Activated CD8-positive, alpha-beta T cell treated with anti-CD3 and anti-CD28 coated beads, Interleukin-2, amount 10 ng/mL, durations not matched to agents 7 days and 5 days (primary cell): ENCODE results near the gene PGBD5. TPM values are rescaled to one million over a fixed set of nuclear protein-coding genes. Genes with fewer than 3 reads are reported as not detected.

ENCODE experiments used
- ATAC-seq: fragments of 150-1000 bp; cut with Tn5 transposase; one replicate; pipeline ENCODE4 v1.10.0; 2021; ENCODE audit warnings: moderate library complexity
- CTCF ChIA-PET: fragments of 350-600 bp; sonication (Branson Sonifier 250); formaldehyde crosslinking; loops from one replicate; lab custom pipeline; 2021; ENCODE audit warnings: antibody characterized with exemption; lab: Charles Lee
- POLR2A ChIA-PET: fragments of 350-600 bp; sonication (Branson Sonifier 250); formaldehyde crosslinking; loops from one replicate; lab custom pipeline; 2021; ENCODE audit warnings: antibody characterized with exemption; lab: Charles Lee
- DNase-seq: peaks from one replicate; pipeline ENCODE4 v3.0.0-alpha.2; 2020
- H3K27ac Mint-ChIP-seq: one replicate; pipeline ENCODE4 v1.8.0; 2021; ENCODE audit warnings: mild to moderate bottlenecking, mixed read lengths
- H3K27me3 Mint-ChIP-seq: one replicate; pipeline ENCODE4 v1.8.0; 2021; ENCODE audit warnings: low read depth, mixed read lengths
- H3K36me3 Mint-ChIP-seq: one replicate; pipeline ENCODE4 v1.8.0; 2021; ENCODE audit warnings: low read depth, mixed read lengths
- H3K4me1 Mint-ChIP-seq: one replicate; pipeline ENCODE4 v1.8.0; 2021; ENCODE audit warnings: low read depth, mixed read lengths
- H3K4me3 Mint-ChIP-seq: one replicate; pipeline ENCODE4 v1.8.0; 2021; ENCODE audit warnings: mild to moderate bottlenecking, mixed read lengths
- H3K9me3 Mint-ChIP-seq: one replicate; pipeline ENCODE4 v1.8.0; 2022; ENCODE audit warnings: mixed read lengths; ENCODE audit not compliant: insufficient read depth
- total RNA-seq, 2 experiments: library from RNA; stranded (reverse); gene quantifications; one replicate each; pipeline ENCODE4 v1.2.3, GENCODE V29; 2021

PGBD5 gene
- total RNA-seq, 2 experiments from 2014 or later, result not detected

DNA sequence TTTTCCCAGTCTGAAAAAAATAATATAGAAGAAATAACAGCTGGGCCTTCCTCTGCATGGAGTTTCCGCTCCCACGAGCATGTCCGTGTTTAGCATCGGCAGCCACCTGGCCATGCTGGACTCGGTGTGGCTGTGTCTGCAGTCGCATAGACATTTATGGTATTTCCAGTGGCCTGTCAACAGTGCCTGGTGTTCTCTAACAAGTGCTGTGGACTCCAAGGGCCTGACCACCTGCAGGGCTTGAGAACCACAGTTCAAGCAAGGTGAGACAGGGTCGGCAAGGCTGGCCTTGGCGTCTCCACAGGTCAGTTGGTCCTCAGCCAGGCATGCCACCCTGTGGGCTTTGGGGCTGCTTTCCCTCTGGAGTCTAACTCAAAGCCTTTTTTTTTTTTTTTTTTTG, 124.8 kb downstream of the PGBD5 start:
- Mint-ChIP-seq H3K4me3 (no peak overlapping the region), H3K36me3 (no peaks in the 10 kb centered on the region), H3K9me3 (no peaks in the 10 kb centered on the region), H3K27ac (no peak overlapping the region), H3K4me1 (peaks cover 13% of the 10 kb centered on the region), H3K27me3 (peaks cover 3% of the 10 kb centered on the region)
- DNase-seq, result no peak
- ATAC-seq, result no peak
- ChIA-PET CTCF (no interaction called here), POLR2A (interaction anchor here (0.5 kb wide), 1 partner anchor 91 kb away, joined by 3 read pairs; no protein-coding TSS in a partner anchor)

GRCh38 chr1:230300322-230301301, 125.5 kb downstream of the PGBD5 start:
- DNase-seq (no peak), ATAC-seq (no peak)
- Mint-ChIP-seq H3K4me1 (peaks cover 10% of the 10 kb centered on the region), H3K36me3 (no peaks in the 10 kb centered on the region), H3K9me3 (no peaks in the 10 kb centered on the region), H3K27ac (no peak overlapping the region), H3K4me3 (no peak overlapping the region), H3K27me3 (peaks cover 7% of the 10 kb centered on the region)
- POLR2A ChIA-PET, result interaction anchor here (0.5 kb wide), 1 partner anchor 91 kb away, joined by 3 read pairs; no protein-coding TSS in a partner anchor
- CTCF ChIA-PET, result interaction anchor here (1.0 kb wide), 1 partner anchor 851 kb away, joined by 3 read pairs; no protein-coding TSS in a partner anchor

DNA sequence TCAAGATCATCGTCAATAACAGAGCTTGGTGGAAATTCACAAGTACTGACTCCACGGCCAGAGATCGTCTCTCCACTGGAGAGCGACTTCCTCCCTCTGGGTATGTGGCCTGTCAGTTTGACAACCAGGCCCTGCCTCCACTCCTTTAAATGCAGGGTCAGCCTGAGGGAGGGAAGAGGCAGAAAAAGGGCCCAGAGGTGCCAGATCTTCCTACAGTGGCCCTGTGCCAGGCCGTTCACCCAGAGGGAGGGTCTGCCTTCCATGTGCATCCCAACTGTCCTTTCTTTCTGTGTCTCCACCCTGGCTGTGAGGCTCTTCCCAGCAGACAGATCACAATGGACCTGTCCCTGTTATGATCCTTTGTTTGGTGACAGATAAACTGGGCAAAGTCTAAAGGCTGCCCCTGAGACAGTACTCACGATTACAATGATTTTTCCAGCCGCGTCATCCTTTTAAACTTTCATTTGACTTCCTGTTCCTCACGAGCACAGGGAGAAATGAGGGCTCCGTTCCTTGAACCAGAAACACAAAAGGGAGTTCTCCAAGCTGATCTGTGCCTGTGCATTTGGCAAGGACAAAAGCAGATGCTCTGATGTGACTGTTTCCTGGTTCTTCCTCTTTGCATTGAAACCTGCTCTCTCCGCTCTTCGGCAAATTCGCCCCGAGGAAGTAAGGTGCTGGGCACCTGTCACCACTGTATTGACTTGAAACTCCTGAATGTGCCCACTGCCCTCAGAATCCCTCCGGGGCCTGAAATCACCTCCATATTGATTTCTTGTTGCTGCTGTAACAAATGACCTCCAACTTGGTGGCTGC, 126.7 kb downstream of the PGBD5 start:
- H3K9me3 Mint-ChIP-seq, result no peaks in the 10 kb centered on the region
- no peak overlapping the region for H3K4me3 Mint-ChIP-seq
- H3K27ac Mint-ChIP-seq, result no peak overlapping the region
- no peaks in the 10 kb centered on the region for H3K36me3 Mint-ChIP-seq
- ATAC-seq (no peak), DNase-seq (no peak)
- CTCF ChIA-PET, result interaction anchor here (1.0 kb wide), 1 partner anchor 850 kb away, joined by 3 read pairs; no protein-coding TSS in a partner anchor
- POLR2A ChIA-PET, result no interaction called here
- H3K4me1 Mint-ChIP-seq, result peaks cover 10% of the 10 kb centered on the region
- peaks cover 15% of the 10 kb centered on the region for H3K27me3 Mint-ChIP-seq

DNA sequence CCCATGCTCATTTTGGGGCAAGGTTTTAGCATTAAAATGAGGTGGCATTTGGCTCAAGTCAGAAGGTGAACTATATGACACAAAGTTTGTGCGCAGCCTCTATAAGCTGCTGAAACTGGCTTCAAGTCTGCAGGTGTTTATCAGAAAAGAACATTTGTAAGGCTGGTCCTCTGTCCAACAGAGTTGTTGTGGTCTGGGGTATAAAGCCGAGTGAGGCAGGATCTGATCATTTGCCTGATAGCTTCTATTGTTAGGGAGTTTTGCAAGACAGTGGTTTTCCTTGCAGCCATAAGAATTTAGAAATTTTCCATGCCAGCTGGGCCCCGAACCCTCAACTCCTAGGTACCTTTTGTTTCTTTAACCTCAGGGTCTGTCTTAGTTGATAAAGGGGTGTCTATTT, 130.8 kb downstream of the PGBD5 start:
- H3K27me3 Mint-ChIP-seq, result peaks cover 33% of the 10 kb centered on the region
- ATAC-seq, result no peak
- POLR2A ChIA-PET, result no interaction called here
- no peaks in the 10 kb centered on the region for H3K9me3 Mint-ChIP-seq
- no peak for DNase-seq
- CTCF ChIA-PET, result no interaction called here
- H3K27ac Mint-ChIP-seq, result no peak overlapping the region
- no peaks in the 10 kb centered on the region for H3K36me3 Mint-ChIP-seq
- no peak overlapping the region for H3K4me3 Mint-ChIP-seq
- peaks cover 7% of the 10 kb centered on the region for H3K4me1 Mint-ChIP-seq

- POLR2A ChIA-PET, result no interaction called here
- CTCF ChIA-PET, result no interaction called here
- ATAC-seq (no peak), DNase-seq (no peak)
- peaks cover 7% of the 10 kb centered on the region for H3K4me1 Mint-ChIP-seq
- H3K27ac Mint-ChIP-seq, result no peak overlapping the region
- H3K4me3 Mint-ChIP-seq, result no peak overlapping the region
- H3K36me3 Mint-ChIP-seq, result no peaks in the 10 kb centered on the region
- no peaks in the 10 kb centered on the region for H3K9me3 Mint-ChIP-seq
- peaks cover 33% of the 10 kb centered on the region for H3K27me3 Mint-ChIP-seq
These were observed 132.8 kb downstream of the PGBD5 start for GRCh38 chr1:230293390-230293700.

- CTCF ChIA-PET, result no interaction called here
- ATAC-seq (no peak), DNase-seq (no peak)
- Mint-ChIP-seq H3K27ac (no peak overlapping the region), H3K27me3 (peaks cover 33% of the 10 kb centered on the region), H3K36me3 (no peaks in the 10 kb centered on the region), H3K4me3 (no peak overlapping the region), H3K9me3 (no peaks in the 10 kb centered on the region), H3K4me1 (peaks cover 7% of the 10 kb centered on the region)
- POLR2A ChIA-PET, result no interaction called here
These were observed 133.3 kb downstream of the PGBD5 start for GRCh38 chr1:230292689-230293389.

DNA sequence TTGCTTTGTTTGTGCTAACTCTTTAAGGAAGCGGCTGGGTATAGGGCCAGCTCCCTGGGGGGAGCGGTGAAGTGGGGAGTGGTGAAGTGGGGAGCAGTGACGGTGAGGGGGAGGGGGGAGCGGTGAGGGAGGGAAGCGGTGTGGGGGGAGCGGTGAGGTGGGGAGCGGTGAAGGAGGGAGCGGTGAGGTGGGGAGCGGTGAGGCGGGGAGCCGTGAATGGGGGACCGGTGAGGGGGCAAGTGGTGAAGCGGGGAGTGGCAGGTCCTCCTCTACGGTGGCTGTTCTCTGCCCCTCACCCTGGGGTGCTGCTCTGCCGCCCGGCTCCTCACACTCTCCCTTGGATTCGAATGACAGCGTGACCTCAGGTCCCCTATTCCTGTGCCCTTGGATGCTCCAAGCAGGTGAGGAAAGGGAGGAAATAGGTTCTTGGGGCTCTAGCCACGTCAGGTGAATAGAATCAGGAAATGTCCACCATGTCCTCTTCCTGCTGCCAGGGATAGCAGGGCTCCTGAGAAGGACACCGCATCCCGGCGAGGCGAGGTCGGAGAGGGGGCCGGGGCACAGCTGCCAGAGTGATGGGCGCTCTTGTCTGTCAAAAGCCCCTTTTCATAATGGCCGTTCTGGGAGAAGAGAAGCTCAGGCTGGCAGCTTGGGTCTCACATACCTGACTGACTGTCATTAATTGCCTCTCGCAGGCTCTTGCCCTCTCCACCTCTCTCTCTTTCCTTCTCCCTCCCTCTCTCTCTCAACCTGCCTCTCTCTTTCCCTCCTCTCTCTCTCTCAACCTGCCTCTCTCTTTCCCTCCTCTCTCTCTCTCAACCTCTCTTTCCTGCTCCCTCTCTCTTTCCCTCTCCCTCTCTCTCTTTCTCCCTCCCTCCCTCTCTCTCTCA, 134.2 kb downstream of the PGBD5 start:
- H3K4me3 Mint-ChIP-seq, result no peak overlapping the region
- H3K9me3 Mint-ChIP-seq, result no peaks in the 10 kb centered on the region
- peaks cover 7% of the 10 kb centered on the region for H3K4me1 Mint-ChIP-seq
- H3K27ac Mint-ChIP-seq, result no peak overlapping the region
- POLR2A ChIA-PET, result no interaction called here
- ATAC-seq (peak; percentile 27), DNase-seq (no peak)
- CTCF ChIA-PET, result no interaction called here
- peaks cover 30% of the 10 kb centered on the region for H3K27me3 Mint-ChIP-seq
- H3K36me3 Mint-ChIP-seq, result no peaks in the 10 kb centered on the region

DNA sequence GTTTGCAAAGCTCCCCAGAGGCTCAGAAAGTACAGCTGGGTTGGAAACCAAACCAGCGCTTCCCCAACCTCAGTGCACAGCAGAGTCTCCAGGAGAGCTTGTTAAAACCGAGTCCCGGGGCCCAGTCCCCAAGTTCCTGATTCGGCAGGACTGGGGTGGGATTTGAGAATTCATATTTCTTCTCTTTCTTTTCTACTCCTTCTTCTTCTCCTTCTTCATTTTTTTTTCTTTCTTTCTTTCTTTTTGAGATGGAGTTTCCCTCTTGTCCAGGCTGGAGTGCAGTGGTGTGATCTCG, 136.8 kb downstream of the PGBD5 start:
- Mint-ChIP-seq H3K27ac (no peak overlapping the region), H3K36me3 (peaks cover 3% of the 10 kb centered on the region), H3K4me3 (no peak overlapping the region), H3K27me3 (peaks cover 18% of the 10 kb centered on the region), H3K9me3 (no peaks in the 10 kb centered on the region), H3K4me1 (peaks cover 7% of the 10 kb centered on the region)
- ChIA-PET POLR2A (no interaction called here), CTCF (no interaction called here)
- ATAC-seq, result no peak
- DNase-seq, result no peak

DNA sequence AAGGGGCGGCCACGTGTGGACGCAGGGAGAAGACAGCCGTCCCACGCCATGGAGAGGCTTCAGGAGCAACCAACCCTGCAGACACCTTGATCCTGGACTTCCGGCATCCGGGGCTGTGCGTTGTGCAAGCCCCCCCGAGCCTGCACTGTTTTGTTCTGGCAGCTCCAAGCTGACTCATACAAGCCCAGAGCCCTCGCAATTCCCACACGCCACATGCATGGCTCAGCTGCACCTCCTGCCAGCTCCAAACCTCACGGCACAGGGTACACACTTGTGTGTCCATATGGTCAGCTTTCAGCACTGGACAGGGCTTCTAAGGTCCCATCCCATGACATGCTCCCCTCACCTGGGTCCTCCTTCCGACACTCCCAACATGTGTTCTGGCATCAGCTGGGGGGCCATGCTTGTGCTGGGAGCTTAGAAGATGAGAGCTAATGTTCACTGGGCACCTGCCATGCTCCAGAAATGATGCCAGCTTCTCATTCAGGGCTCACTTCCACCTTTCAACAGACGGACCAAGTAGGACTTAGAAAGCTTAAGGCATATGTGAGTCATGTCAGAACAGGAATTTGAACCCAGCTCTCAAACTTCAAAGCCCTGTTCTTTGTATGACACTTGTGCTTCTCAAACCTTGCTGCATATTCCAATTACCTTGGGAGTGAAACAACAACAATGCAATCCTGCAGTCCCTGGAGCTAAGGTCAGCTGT, 137.3 kb downstream of the PGBD5 start:
- Mint-ChIP-seq H3K27ac (no peak overlapping the region), H3K36me3 (peaks cover 6% of the 10 kb centered on the region), H3K27me3 (peaks cover 18% of the 10 kb centered on the region), H3K4me3 (no peak overlapping the region), H3K4me1 (peaks cover 7% of the 10 kb centered on the region), H3K9me3 (no peaks in the 10 kb centered on the region)
- no peak for DNase-seq
- ChIA-PET POLR2A (no interaction called here), CTCF (no interaction called here)
- ATAC-seq, result no peak

- Mint-ChIP-seq H3K4me3 (no peak overlapping the region), H3K36me3 (peaks cover 6% of the 10 kb centered on the region), H3K4me1 (peaks cover 7% of the 10 kb centered on the region), H3K27ac (no peak overlapping the region), H3K9me3 (no peaks in the 10 kb centered on the region), H3K27me3 (peaks cover 15% of the 10 kb centered on the region)
- no peak for DNase-seq
- ATAC-seq, result no peak
- ChIA-PET POLR2A (no interaction called here), CTCF (no interaction called here)
These were observed 138.3 kb downstream of the PGBD5 start for GRCh38 chr1:230287674-230288315.
